Endothelial cell of umbilical vein (primary cell): ENCODE measurements around the gene SLC22A23. TPM values are rescaled to one million over a fixed set of nuclear protein-coding genes. Genes with fewer than 3 reads are reported as not detected.

Experiments used
- BruUV-seq: library from RNA; stranded (reverse); fragments of 400-500 nt; replicated peaks from 2 replicates; lab custom pipeline; 2021; lab: Mats Ljungman, UMichigan
- CTCF ChIA-PET: fragments of 300-600, 350-600 bp; sonication (Branson Sonifier 250); formaldehyde crosslinking; loops from one replicate; lab custom pipeline; 2021; ENCODE audit warnings: antibody characterized with exemption, inconsistent platforms; lab: Charles Lee
- POLR2A ChIA-PET: fragments of 300-600, 350-600 bp; sonication (Branson Sonifier 250); formaldehyde crosslinking; loops from one replicate; lab custom pipeline; 2021; ENCODE audit warnings: antibody characterized with exemption, inconsistent platforms; lab: Charles Lee
- DNase-seq: peaks from one replicate; pipeline ENCODE4 v3.0.0-alpha.2; 2011; ENCODE audit warnings: low read depth, low spot score
- FAIRE-seq: peaks from 2 replicates; lab custom pipeline; 2011; peaks lifted over from hg19 to GRCh38; lab: Jason Lieb, UNC
- H2AFZ ChIP-seq: 2 replicates; pipeline ENCODE4 v1.6.0; 2012; ENCODE audit warnings: low read depth, low read length, control low read depth, inconsistent platforms
- H3K27ac ChIP-seq: 2 replicates; pipeline ENCODE4 v1.5.1; 2011; ENCODE audit warnings: low read depth, mild to moderate bottlenecking, control low read depth, low read length, moderate library complexity; ENCODE audit not compliant: insufficient read depth
- H3K27me3 ChIP-seq, 2 experiments: 2 replicates each; pipeline versions ENCODE4 v1.6.0 to v1.6.1; 2011; ENCODE audit warnings: low read length in 2 of 2, mixed read lengths in 1 of 2; ENCODE audit not compliant: control insufficient read depth in 2 of 2, insufficient read depth in 2 of 2
- H3K36me3 ChIP-seq, 2 experiments: 2 replicates in 1 of 2; 3 replicates in 1 of 2; pipeline ENCODE4 v1.5.1; 2011; ENCODE audit warnings: low read length in 2 of 2, mild to moderate bottlenecking in 1 of 2, moderate library complexity in 1 of 2; ENCODE audit not compliant: control insufficient read depth in 2 of 2, insufficient read depth in 2 of 2; ENCODE audit errors: extremely low read depth in 1 of 2
- H3K4me1 ChIP-seq: 3 replicates; pipeline ENCODE4 v1.5.1; 2011; ENCODE audit warnings: mild to moderate bottlenecking, low read length; ENCODE audit not compliant: control insufficient read depth, insufficient read depth; ENCODE audit errors: extremely low read depth
- H3K4me2 ChIP-seq: 2 replicates; pipeline ENCODE4 v1.6.1; 2011; ENCODE audit warnings: low read length, control low read depth, mixed read lengths; ENCODE audit not compliant: insufficient read depth
- H3K4me3 ChIP-seq, 3 experiments: fragments of 200-600 bp in 1 of 3; sonication (generic), shearing (Covaris generic) in 1 of 3; replicated peaks in 1 of 3; 2 replicates each; pipeline ENCODE4 v1.5.1; 2011 to 2016; ENCODE audit warnings: control low read depth in 3 of 3, low read length in 3 of 3, mild to moderate bottlenecking in 2 of 3, inconsistent platforms in 1 of 3, low read depth in 1 of 3, moderate library complexity in 1 of 3; ENCODE audit not compliant: insufficient read depth in 1 of 3
- H3K79me2 ChIP-seq: 2 replicates; pipeline ENCODE4 v1.6.0; 2012; ENCODE audit warnings: low read length, inconsistent platforms; ENCODE audit not compliant: control insufficient read depth, insufficient read depth
- H3K9ac ChIP-seq: replicated peaks from 2 replicates; pipeline ENCODE3; 2011; ENCODE audit warnings: low read length, control low read depth; ENCODE audit not compliant: insufficient read depth; ENCODE audit errors: extremely low read depth
- H3K9me1 ChIP-seq: replicated peaks from 3 replicates; pipeline ENCODE4 v1.6.0; 2011; ENCODE audit warnings: mild to moderate bottlenecking, low read length; ENCODE audit not compliant: control insufficient read depth, insufficient read depth; ENCODE audit errors: extremely low read depth
- H3K9me3 ChIP-seq: replicated peaks from 2 replicates; pipeline ENCODE4 v1.5.1; 2012; ENCODE audit warnings: low read length, inconsistent platforms; ENCODE audit not compliant: control insufficient read depth, insufficient read depth
- H4K20me1 ChIP-seq: replicated peaks from 2 replicates; pipeline ENCODE3; 2011; ENCODE audit warnings: mild to moderate bottlenecking, low read length; ENCODE audit not compliant: control insufficient read depth, insufficient read depth; ENCODE audit errors: extremely low read depth
- EZH2 ChIP-seq: IDR thresholded peaks from 2 replicates; pipeline ENCODE4 v1.6.1; 2012; ENCODE audit warnings: borderline replicate concordance, low read depth, mild to moderate bottlenecking, moderate library complexity, low read length, inconsistent platforms; ENCODE audit not compliant: severe bottlenecking
- FOS ChIP-seq: IDR thresholded peaks from 2 replicates; pipeline ENCODE4 v1.6.1; 2011; ENCODE audit warnings: mild to moderate bottlenecking, low read length, moderate library complexity, borderline replicate concordance; ENCODE audit not compliant: insufficient read depth
- GATA2 ChIP-seq: IDR thresholded peaks from 2 replicates; pipeline ENCODE4 v1.7.0; 2011; ENCODE audit warnings: low read depth, mild to moderate bottlenecking, moderate library complexity, mixed read lengths, low read length; ENCODE audit not compliant: insufficient read length, insufficient read depth
- JUN ChIP-seq: IDR thresholded peaks from 2 replicates; pipeline ENCODE4 v1.6.1; 2011; ENCODE audit warnings: borderline replicate concordance, low read depth; ENCODE audit not compliant: insufficient read length, insufficient read depth
- MAX ChIP-seq: IDR thresholded peaks from 2 replicates; pipeline ENCODE4 v1.6.1; 2011; ENCODE audit not compliant: insufficient read depth, insufficient read length
- MYC ChIP-seq: IDR thresholded peaks from one replicate; pipeline ENCODE4 v1.6.1; 2011; ENCODE audit warnings: mild to moderate bottlenecking, low read depth, low read length
- POLR2A ChIP-seq: IDR thresholded peaks from 2 replicates; pipeline ENCODE4 v1.6.1; 2012; ENCODE audit warnings: low read depth, mild to moderate bottlenecking, control low read depth, low read length
- POLR2AphosphoS5 ChIP-seq: IDR thresholded peaks from 2 replicates; pipeline ENCODE4 v1.6.1; 2012; ENCODE audit warnings: low read depth, mild to moderate bottlenecking, control low read depth, low read length, moderate library complexity; ENCODE audit not compliant: insufficient read depth
- dilution Hi-C: fragments of 300-500 bp; cut with MboI; formaldehyde crosslinking; loops from one replicate; pipeline ENCODE4 v1.15.0; 2019; ENCODE audit warnings: low sequenced_read_pairs; ENCODE audit not compliant: extremely low pct_ligation_motif_present
- intact Hi-C: fragments of 100-400 bp; cut with micrococcal nuclease; formaldehyde crosslinking; loops from one replicate; pipeline ENCODE4 v1.10.0; 2022
- polyA plus RNA-seq, 4 experiments: library from polyadenylated mRNA; depleted of rRNA in 3 of 4; stranded (reverse) in 3 of 4; unstranded in 1 of 4; fragments of >200 nt; gene quantifications; 2 replicates each; pipeline versions ENCODE4 v1.2.1 to v1.2.3, GENCODE V29; 2011 to 2012; ENCODE audit warnings: missing spikeins in 1 of 4
- total RNA-seq: library from RNA; stranded (reverse); gene quantifications from 2 replicates; pipeline ENCODE4 v1.2.3, GENCODE V29; 2021
- TF ChIP-seq, protein P1 (sequence below), 2 donors: IDR thresholded peaks; 1 replicate in 1 of 2; 2 replicates in 1 of 2; pipeline ENCODE4 v1.5.1; 2011; ENCODE audit warnings: low read length in 2 of 2, mild to moderate bottlenecking in 2 of 2, moderate library complexity in 2 of 2, control low read depth in 1 of 2, inconsistent platforms in 1 of 2, low read depth in 1 of 2; ENCODE audit not compliant: insufficient read depth in 1 of 2; ENCODE audit errors: extremely low read depth in 1 of 2

SLC22A23 gene
- total and polyA plus RNA-seq, 2 donors (not counting 3 experiments of a cell fraction or from before 2014, with no cell fraction given): 4.2 to 14.3 TPM

GRCh38 chr6:3453413-3454272 lies 3.2 kb downstream of the SLC22A23 start:
- no peak overlapping the region for H2AFZ ChIP-seq
- H3K4me3 ChIP-seq: no peak overlapping the region
- no peaks in the 10 kb centered on the region for H3K36me3 ChIP-seq
- no peaks in the 10 kb centered on the region for H3K9me3 ChIP-seq
- no peak for TF ChIP-seq MYC
- no peak for TF ChIP-seq MAX
- TF ChIP-seq GATA2: no peak
- no peak for TF ChIP-seq JUN
- TF ChIP-seq, protein P1, sequence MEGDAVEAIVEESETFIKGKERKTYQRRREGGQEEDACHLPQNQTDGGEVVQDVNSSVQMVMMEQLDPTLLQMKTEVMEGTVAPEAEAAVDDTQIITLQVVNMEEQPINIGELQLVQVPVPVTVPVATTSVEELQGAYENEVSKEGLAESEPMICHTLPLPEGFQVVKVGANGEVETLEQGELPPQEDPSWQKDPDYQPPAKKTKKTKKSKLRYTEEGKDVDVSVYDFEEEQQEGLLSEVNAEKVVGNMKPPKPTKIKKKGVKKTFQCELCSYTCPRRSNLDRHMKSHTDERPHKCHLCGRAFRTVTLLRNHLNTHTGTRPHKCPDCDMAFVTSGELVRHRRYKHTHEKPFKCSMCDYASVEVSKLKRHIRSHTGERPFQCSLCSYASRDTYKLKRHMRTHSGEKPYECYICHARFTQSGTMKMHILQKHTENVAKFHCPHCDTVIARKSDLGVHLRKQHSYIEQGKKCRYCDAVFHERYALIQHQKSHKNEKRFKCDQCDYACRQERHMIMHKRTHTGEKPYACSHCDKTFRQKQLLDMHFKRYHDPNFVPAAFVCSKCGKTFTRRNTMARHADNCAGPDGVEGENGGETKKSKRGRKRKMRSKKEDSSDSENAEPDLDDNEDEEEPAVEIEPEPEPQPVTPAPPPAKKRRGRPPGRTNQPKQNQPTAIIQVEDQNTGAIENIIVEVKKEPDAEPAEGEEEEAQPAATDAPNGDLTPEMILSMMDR (IDR thresholded peaks at IDR 0.05; ENCODE audit: extremely low read depth in 1 of 2, insufficient read depth in 1 of 2, low read depth in 1 of 2, low read length in 2 of 2): no peak
- no peak for TF ChIP-seq EZH2
- no peak for TF ChIP-seq FOS
- no peak for TF ChIP-seq POLR2AphosphoS5
- no peak for TF ChIP-seq POLR2A
- no peak overlapping the region for H3K27ac ChIP-seq
- intact Hi-C loops: no loop called here
- no peaks in the 10 kb centered on the region for H4K20me1 ChIP-seq
- H3K4me2 ChIP-seq: no peak overlapping the region
- POLR2A ChIA-PET: interaction anchor here (0.5 kb wide), 1 partner anchor 244 kb away, joined by 3 read pairs; no protein-coding TSS in a partner anchor
- H3K4me1 ChIP-seq: peaks cover 5% of the 10 kb centered on the region
- H3K27me3 ChIP-seq: peaks cover 7 to 20% of the 10 kb centered on the region in 2 experiments
- dilution Hi-C loops: no loop called here
- DNase-seq (no peak), FAIRE-seq (no peak)
- CTCF ChIA-PET: interaction anchor here (1.2 to 2.0 kb wide), 4 partner anchors 11 to 537 kb away, joined by 3 to 5 read pairs (median 3); no protein-coding TSS in a partner anchor
- no peak overlapping the region for H3K9ac ChIP-seq
- no peaks in the 10 kb centered on the region for H3K9me1 ChIP-seq
- no TSS peak for BruUV-seq
- no peaks in the 10 kb centered on the region for H3K79me2 ChIP-seq
